Measurements from ENCODE around the gene GOLGA6L1. TPM values are rescaled to one million over a fixed set of nuclear protein-coding genes. Genes with fewer than 3 reads are reported as not detected.
A peak's percentile ranks its signal among the peaks of the same experiment; 100 is the strongest.
"Not testable (repeated sequence)": the region's sequence is repeated elsewhere in the genome, so short reads cannot be mapped to it uniquely, and the experiment has no call there.

The GOLGA6L1 gene, protein sequence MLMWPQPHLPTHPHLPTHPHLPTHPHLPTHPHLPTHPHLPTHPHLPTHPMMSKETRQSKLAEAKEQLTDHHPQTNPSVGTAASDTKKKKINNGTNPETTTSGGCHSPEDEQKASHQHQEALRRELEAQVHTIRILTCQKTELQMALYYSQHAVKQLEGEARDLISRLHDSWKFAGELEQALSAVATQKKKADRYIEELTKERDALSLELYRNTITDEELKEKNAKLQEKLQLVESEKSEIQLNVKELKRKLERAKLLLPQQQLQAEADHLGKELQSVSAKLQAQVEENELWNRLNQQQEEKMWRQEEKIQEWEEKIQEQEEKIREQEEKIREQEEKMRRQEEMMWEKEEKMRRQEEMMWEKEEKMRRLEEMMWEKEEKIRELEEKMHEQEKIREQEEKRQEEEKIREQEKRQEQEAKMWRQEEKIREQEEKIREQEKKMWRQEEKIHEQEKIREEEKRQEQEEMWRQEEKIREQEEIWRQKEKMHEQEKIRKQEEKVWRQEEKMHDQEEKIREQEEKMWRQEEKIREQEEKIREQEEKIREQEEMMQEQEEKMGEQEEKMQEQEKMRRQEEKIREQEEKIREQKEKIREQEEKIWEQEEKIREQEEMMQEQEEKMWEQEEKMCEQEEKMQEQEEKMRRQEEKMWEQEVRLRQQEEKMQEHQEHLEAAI
- total RNA-seq = not detected

DNA sequence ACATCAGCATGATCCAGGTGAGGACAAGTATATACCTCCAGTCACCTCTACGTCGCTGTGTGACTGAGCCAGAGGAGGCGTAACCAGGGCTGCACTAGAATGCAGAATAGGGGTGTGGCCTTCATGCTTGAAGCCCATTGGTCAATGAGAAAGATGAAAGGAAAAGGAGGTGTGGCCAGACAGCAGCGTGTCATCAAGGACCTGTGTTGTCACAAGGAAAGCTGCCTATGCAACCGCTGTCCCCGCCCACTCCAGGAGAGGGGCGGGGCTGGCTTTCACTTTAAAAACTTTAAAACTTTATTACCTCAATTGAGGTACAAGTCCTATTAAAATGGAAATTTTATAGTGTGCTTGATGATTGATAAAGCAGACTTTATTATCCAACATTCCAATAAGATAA lies at the start of gene GOLGA6L1:
TSS of gene GOLGA6L1 (minus strand) at position 101 of the 400 bp plus-strand sequence. CDS start at position 10, 91 bp downstream.
- H3K4me1 ChIP-seq; DNase-seq; H3K27me3 ChIP-seq; H3K27ac ChIP-seq; intact Hi-C loops (cut with DNase I); H3K4me3 ChIP-seq; H3K9me3 ChIP-seq; H3K36me3 ChIP-seq: not testable (repeated sequence)
- WGBS, 2 donors = no CpG with 5 or more reads among the region's 7 CpGs

DNA sequence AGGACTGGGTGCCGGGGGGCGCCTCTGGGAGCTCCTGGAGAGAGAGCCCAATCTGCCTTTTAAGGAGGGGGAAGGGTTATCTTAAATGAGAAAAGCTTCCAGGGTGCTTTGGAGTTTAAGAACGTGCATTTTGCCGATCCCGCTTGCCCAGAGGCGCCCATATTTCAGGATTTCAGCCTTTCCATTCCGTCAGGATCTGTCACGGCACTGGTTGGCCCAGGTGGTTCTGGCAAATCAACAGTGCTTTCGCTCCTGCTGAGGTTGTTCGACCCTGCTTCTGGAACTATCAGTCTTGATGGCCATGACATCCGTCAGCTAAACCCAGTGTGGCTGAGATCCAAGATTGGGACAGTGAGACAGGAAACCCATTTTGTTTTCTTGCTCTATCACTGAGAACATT lies 44.6 kb upstream of the GOLGA6L1 start:
- H3K9me3 ChIP-seq; H3K4me1 ChIP-seq; H3K36me3 ChIP-seq; DNase-seq; H3K27ac ChIP-seq; H3K4me3 ChIP-seq; intact Hi-C loops (cut with DNase I): not testable (repeated sequence)
- peaks cover 0 to 23% (median 0%) of the 10 kb centered on the region in 4 donors for H3K27me3 ChIP-seq
- WGBS, 2 donors = 72% methylated on average over 5 of the region's 11 CpGs; no CpG with 5 or more reads in 1 of the 2 donors

DNA sequence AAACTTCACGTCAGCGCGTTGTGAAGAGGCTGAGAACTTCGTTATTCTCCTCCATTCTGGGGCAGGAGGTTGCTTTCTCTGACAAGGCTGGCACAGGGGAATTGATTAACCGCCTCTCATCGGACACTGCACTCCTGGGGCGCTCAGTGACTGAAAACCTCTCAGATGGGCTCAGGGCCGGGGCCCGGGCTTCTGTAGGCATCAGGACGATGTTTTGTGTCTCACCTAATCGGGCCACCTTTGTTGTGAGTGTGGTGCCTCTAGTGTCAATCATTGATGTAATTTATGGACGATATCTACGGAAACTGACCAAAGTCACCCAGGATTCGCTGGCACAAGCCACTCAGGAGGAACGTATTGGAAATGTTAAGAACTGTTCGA lies 43.9 kb upstream of the GOLGA6L1 start:
- H3K4me1 ChIP-seq; H3K4me3 ChIP-seq; H3K9me3 ChIP-seq; H3K27ac ChIP-seq; DNase-seq; intact Hi-C loops (cut with DNase I); H3K36me3 ChIP-seq: not testable (repeated sequence)
- WGBS, 2 donors = 85 to 91% methylated on average over 6 to 16 of the region's 16 CpGs
- peaks cover 0 to 23% (median 0%) of the 10 kb centered on the region in 4 donors for H3K27me3 ChIP-seq

DNA sequence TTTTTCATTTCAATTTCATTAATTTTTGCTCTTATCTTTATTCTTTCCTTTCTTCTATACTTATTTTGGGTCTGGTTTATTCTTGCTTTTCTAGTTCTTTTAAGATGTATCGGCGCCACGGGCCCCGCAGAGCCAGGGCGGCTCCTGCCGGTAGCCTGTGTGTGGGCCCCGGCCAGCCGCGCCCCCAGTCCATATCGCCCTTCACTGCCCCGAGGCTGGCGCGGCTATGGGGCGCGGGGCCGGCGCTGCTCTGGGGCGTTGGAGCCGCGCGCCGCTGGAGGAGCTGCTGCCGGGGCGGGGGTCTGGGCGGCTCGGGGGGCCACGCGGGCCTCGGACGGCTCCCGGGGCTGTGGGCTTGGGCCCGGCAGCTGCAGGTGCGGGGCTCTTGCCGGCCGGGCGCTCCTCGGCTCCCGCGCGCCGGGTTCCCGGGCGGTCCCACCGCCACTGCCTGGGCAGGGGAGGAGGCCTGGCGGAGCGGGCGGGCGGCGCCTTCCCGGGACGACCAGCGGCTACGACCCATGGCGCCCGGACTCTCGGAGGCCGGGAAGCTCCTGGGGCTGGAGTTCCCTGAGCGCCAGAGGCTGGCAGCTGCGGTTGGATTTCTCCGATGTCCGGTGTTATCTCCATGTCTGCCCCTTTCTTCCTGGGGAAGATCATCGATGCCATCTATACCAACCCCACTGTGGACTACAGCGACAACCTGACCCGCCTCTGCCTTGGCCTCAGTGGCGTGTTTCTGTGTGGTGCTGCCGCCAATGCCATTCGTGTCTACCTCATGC lies 43.3 kb upstream of the GOLGA6L1 start:
- DNase-seq; H3K4me1 ChIP-seq; H3K9me3 ChIP-seq; intact Hi-C loops (cut with DNase I); H3K27ac ChIP-seq; H3K36me3 ChIP-seq: not testable (repeated sequence)
- 47 to 69% methylated on average over 3 to 16 of the region's 67 CpGs for WGBS, 2 donors
- Histone ChIP-seq H3K27me3 (peaks cover 0 to 22% (median 0%) of the 10 kb centered on the region in 4 donors), H3K4me3 (peak overlapping the region in 1 of 4 donors; percentile 35)

DNA sequence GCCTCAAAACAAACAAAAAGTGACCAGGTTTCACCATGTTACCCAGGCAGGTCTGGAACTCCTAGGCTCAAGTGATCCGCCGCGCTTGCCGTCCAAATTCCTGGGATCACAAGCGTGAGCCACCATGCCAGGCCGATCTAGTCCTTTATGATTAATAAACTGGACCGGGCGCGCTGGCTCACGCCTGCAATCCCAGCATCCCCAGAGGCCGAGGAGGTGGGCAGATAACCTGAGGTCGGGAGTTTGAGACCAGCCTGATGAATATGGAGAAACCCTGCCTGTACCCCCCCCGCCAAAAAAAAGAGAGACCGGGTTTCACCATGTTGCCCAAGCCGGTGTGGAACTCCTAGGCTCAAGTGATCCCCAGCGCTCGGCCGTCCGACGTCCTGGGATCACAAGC lies 40.1 kb upstream of the GOLGA6L1 start:
- H3K27me3 ChIP-seq = peaks cover 0 to 18% (median 0%) of the 10 kb centered on the region in 4 donors
- H3K9me3 ChIP-seq; H3K4me3 ChIP-seq; H3K27ac ChIP-seq; H3K4me1 ChIP-seq; H3K36me3 ChIP-seq; DNase-seq; intact Hi-C loops (cut with DNase I): not testable (repeated sequence)
- WGBS, 2 donors = 89% methylated on average over 7 of the region's 20 CpGs; no CpG with 5 or more reads in 1 of the 2 donors

DNA sequence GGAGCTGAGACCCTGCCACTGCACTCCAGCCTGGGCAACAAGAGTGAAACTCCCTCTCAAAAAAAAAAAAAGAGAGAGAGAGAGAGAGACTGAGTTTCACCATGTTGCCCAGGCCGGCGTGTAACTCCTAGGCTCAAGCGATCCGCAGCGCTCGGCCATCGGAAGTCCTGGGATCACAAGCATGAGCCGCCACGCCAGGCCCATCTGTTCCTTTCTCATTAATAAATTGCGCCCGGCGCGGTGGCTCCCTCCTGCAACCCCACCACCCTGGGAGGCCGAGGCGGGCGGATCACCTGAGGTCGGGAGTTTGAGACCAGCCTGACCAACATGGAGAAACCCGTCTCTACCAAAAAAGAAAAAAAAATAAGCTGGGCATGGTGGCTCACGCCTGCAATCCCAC lies 39.0 kb upstream of the GOLGA6L1 start:
- peaks cover 0 to 10% (median 0%) of the 10 kb centered on the region in 4 donors for H3K27me3 ChIP-seq
- H3K9me3 ChIP-seq; H3K4me1 ChIP-seq; intact Hi-C loops (cut with DNase I); DNase-seq; H3K36me3 ChIP-seq; H3K4me3 ChIP-seq; H3K27ac ChIP-seq: not testable (repeated sequence)
- WGBS, 2 donors = 100% methylated on average over 3 of the region's 19 CpGs; no CpG with 5 or more reads in 1 of the 2 donors

DNA sequence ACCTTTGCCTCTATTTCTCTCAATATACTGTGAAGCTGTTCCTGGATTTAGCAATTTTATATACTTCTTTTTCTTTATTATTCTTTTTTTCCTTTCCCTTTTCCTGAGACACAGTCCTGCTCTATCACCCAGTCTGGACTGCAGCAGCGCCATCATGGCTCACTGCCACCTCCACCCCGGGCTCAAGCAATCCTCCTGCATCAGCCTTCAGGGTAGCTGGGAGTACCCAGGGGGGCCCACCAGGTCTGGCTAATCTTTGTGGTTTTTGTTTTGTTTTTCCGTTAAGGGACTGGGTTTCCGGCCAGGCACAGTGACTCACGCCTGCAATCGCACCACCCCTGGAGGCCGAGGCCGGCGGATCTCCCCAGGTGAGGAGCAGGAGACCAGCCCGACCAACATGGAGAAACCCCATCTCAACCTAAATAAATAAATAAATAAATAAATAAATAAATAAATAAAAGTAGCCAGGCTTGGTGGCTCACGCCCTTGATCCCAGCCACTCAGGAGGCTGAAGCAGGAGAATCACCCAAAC lies 38.1 kb upstream of the GOLGA6L1 start:
- DNase-seq; H3K9me3 ChIP-seq; H3K27me3 ChIP-seq; intact Hi-C loops (cut with DNase I); H3K36me3 ChIP-seq; H3K4me1 ChIP-seq; H3K4me3 ChIP-seq; H3K27ac ChIP-seq: not testable (repeated sequence)
- 76 to 91% methylated on average over 5 to 8 of the region's 11 CpGs for WGBS, 2 donors

DNA sequence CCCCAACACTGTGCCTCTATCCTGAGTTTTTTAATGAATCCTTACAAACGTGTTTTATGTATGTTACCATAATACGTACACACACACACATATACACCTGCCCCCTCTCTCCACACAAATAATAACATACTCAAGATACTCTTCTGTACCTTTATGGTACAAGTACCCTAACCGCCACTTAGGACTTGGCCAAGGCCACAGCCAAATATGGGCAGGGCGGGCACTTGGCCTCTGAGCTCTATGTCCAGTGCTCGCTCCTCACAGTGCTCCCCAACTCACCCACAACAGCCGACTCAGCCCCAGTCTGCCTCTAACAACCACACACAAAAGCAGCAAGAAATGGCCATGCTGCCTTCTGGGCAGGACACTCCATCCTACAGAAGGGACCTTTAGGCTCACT lies 3.8 kb downstream of the GOLGA6L1 start:
- H3K27me3 ChIP-seq; H3K4me1 ChIP-seq; intact Hi-C loops (cut with DNase I); H3K9me3 ChIP-seq; H3K4me3 ChIP-seq; DNase-seq; H3K36me3 ChIP-seq; H3K27ac ChIP-seq: not testable (repeated sequence)
- WGBS, 2 donors = no CpG with 5 or more reads among the region's 6 CpGs

DNA sequence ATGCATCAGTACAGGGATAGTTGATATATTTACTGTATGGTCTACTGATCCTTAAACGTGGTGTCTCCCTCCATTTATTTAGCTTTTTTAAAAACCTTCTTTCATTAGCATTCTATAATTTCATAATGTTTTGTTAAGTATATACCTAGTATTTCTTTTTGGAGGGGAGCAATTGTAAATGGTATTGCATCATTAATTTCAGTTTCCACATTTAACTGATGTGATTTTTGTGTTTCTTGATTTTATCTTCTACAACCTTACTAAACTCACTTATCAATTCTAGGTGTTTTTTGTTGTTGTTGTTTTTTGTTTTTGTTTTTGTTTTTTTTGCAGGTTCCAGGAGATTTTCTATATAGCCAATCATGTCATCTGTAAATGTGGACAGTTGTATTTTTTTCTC lies 18.4 kb downstream of the GOLGA6L1 start:
- 57 to 64% methylated on average over 1 of the region's 1 CpG for WGBS, 2 donors
- Histone ChIP-seq H3K27me3 (no peaks in the 10 kb centered on the region), H3K4me1 (no peaks in the 10 kb centered on the region), H3K9me3 (no peaks in the 10 kb centered on the region), H3K27ac (no peak overlapping the region), H3K36me3 (no peaks in the 10 kb centered on the region), H3K4me3 (no peak overlapping the region)
- DNase-seq = no peak
- TF ChIP-seq, protein P1, sequence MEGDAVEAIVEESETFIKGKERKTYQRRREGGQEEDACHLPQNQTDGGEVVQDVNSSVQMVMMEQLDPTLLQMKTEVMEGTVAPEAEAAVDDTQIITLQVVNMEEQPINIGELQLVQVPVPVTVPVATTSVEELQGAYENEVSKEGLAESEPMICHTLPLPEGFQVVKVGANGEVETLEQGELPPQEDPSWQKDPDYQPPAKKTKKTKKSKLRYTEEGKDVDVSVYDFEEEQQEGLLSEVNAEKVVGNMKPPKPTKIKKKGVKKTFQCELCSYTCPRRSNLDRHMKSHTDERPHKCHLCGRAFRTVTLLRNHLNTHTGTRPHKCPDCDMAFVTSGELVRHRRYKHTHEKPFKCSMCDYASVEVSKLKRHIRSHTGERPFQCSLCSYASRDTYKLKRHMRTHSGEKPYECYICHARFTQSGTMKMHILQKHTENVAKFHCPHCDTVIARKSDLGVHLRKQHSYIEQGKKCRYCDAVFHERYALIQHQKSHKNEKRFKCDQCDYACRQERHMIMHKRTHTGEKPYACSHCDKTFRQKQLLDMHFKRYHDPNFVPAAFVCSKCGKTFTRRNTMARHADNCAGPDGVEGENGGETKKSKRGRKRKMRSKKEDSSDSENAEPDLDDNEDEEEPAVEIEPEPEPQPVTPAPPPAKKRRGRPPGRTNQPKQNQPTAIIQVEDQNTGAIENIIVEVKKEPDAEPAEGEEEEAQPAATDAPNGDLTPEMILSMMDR (IDR thresholded peaks at IDR 0.05) = no peak
- TF ChIP-seq POLR2A (IDR thresholded peaks at IDR 0.05) = no peak
- intact Hi-C loops (cut with DNase I) = no loop called here
